GM12891 (cell line): ENCODE data around the gene BFSP1.

Experiments
- POLR2A ChIP-seq: IDR thresholded peaks from 2 replicates; pipeline ENCODE4 v1.6.1; 2011; ENCODE audit warnings: low read depth, low read length, control low read depth
- POLR2AphosphoS5 ChIP-seq: IDR thresholded peaks from 2 replicates; pipeline ENCODE4 v1.6.1; 2011; ENCODE audit warnings: low read depth, low read length, control low read depth
- TAF1 ChIP-seq: IDR thresholded peaks from 2 replicates; pipeline ENCODE4 v1.6.1; 2011; ENCODE audit warnings: low read depth, low read length, control low read depth

DNA sequence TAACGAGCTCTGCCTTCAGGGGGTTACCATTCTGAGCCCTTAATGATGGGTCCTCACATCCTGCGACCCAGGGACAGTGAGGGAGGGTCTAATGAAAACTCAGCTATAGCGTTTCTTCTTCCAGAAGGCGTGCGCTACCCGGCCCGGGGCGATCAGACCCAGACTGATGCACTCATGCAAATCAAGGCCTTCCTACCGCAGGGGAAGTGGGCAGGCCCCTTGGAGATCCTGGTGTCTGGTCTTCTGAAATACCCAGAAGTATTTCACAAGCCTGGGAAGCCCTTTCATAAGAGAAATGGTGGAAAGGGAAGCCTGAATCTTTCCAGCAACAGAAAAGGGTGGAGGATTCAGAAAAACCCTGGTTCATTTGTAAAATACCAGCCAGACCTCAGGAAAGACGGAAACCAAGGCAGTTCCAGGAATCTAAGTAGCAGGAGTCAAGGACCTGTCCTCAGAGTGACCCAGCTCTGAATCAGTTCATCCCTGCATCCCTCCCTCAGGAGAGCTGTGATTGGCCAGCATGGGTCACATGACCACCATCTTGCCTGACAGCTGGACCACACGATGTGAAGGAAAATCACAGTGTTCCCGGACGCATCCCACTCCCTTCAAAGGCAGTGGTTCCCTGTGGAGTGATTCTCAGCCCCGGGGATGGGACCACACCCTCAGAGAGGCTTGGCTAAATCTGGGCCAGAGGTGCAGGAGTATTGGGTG lies 12.7 kb downstream of the BFSP1 start:
- TF ChIP-seq POLR2AphosphoS5 (no peak), TAF1 (no peak), POLR2A (no peak)
